ENCODE measurements around the gene TTC23.

TTC23 gene

GRCh38 chr15:99099661-99100060 lies 149.7 kb downstream of the TTC23 start:
- no peak for DNase-seq

GRCh38 chr15:99098991-99099390 lies 150.4 kb downstream of the TTC23 start:
- DNase-seq = no peak

GRCh38 chr15:99098426-99098825 lies 151.0 kb downstream of the TTC23 start:
- DNase-seq = no peak

GRCh38 chr15:99097441-99098410 lies 151.7 kb downstream of the TTC23 start:
- DNase-seq = no peak

- DNase-seq = no peak
These were observed 152.4 kb downstream of the TTC23 start for GRCh38 chr15:99096894-99097426.

- DNase-seq = no peak
These were observed 153.0 kb downstream of the TTC23 start for GRCh38 chr15:99096173-99096893.

- no peak for DNase-seq
These were observed 153.8 kb downstream of the TTC23 start for GRCh38 chr15:99095626-99096025.

GRCh38 chr15:99092554-99093172 lies 156.7 kb downstream of the TTC23 start:
- DNase-seq = no peak

GRCh38 chr15:99090938-99091337 lies 158.4 kb downstream of the TTC23 start:
- DNase-seq = no peak

- no peak for DNase-seq
These were observed 159.2 kb downstream of the TTC23 start for GRCh38 chr15:99090011-99090699.

GRCh38 chr15:99087405-99087943 lies 161.9 kb downstream of the TTC23 start:
- no peak for DNase-seq

- no peak for DNase-seq
These were observed 163.1 kb downstream of the TTC23 start for GRCh38 chr15:99086327-99086667.

All from bone marrow (tissue), 2 donors.